H1 (cell line): ENCODE results near the gene CWC15. TPM values are rescaled to one million over a fixed set of nuclear protein-coding genes. Genes with fewer than 3 reads are reported as not detected.

Experiments used
- CEBPB ChIP-seq: IDR thresholded peaks from 2 replicates; pipeline ENCODE4 v1.6.1; 2012; ENCODE audit warnings: low read depth, low read length
- CREB1 ChIP-seq: IDR thresholded peaks from 2 replicates; pipeline ENCODE4 v1.6.1; 2012; ENCODE audit warnings: inconsistent platforms
- EGR1 ChIP-seq: IDR thresholded peaks from 2 replicates; pipeline ENCODE4 v1.6.1; 2011; ENCODE audit warnings: low read depth, low read length, borderline replicate concordance
- EP300 ChIP-seq, 2 experiments: IDR thresholded peaks; 1 replicate in 1 of 2; 2 replicates in 1 of 2; pipeline ENCODE4 v1.6.1; 2011 to 2012; ENCODE audit warnings: low read depth in 2 of 2, low read length in 2 of 2, mild to moderate bottlenecking in 2 of 2, borderline replicate concordance in 1 of 2, inconsistent platforms in 1 of 2, moderate library complexity in 1 of 2
- FOSL1 ChIP-seq: IDR thresholded peaks from 2 replicates; pipeline ENCODE4 v1.6.1; 2011; ENCODE audit warnings: mild to moderate bottlenecking, low read depth, low read length, moderate library complexity; ENCODE audit not compliant: insufficient read depth
- JUND ChIP-seq: IDR thresholded peaks from 2 replicates; pipeline ENCODE4 v1.6.1; 2011; ENCODE audit warnings: mild to moderate bottlenecking, improper control_type of control experiment, low read length
- KDM4A ChIP-seq: IDR thresholded peaks from one replicate; pipeline ENCODE4 v1.7.1; 2012; ENCODE audit warnings: low read depth, mild to moderate bottlenecking, moderate library complexity, low read length, inconsistent platforms; ENCODE audit not compliant: severe bottlenecking
- NANOG ChIP-seq: IDR thresholded peaks from 2 replicates; pipeline ENCODE4 v1.6.1; 2011; ENCODE audit warnings: low read length, low read depth, mild to moderate bottlenecking, inconsistent platforms; ENCODE audit not compliant: insufficient read depth, poor library complexity, severe bottlenecking
- polyA plus RNA-seq, 7 experiments: library from polyadenylated mRNA; depleted of rRNA in 3 of 7; stranded (reverse) in 5 of 7; unstranded in 2 of 7; fragments of >200 nt in 5 of 7; fragments of 200-250 nt in 2 of 7; gene quantifications; 1 replicate in 5 of 7; 2 replicates in 1 of 7; 4 replicates in 1 of 7; pipeline versions ENCODE4 v1.2.1 to v1.2.3, GENCODE V29; 2011 to 2013; ENCODE audit warnings: missing spikeins in 2 of 7, mixed read lengths in 2 of 7
- total RNA-seq: library from RNA; stranded (reverse); fragmentation: NEBNext Ultra II Directional; extraction: Animal tissue kit (Norgen Biotek cat#: 25700); gene quantifications from 2 replicates; pipeline ENCODE4 v1.2.1, GENCODE V29; 2021

The CWC15 gene
- total and polyA plus RNA-seq, 2 of the 8 experiments (the other 6 are each of a cell fraction or from before 2014, with no cell fraction given) = 15.7 to 59.4 TPM

GRCh38 chr11:94941131-94941530 is 32.2 kb downstream of the CWC15 start (continued):
- TF ChIP-seq EP300 (IDR thresholded peaks at IDR 0.05; ENCODE audit: borderline replicate concordance in 1 of 2, low read depth in 2 of 2, low read length in 2 of 2) = no peak
- TF ChIP-seq EGR1 = no peak
- TF ChIP-seq CREB1 = no peak
- TF ChIP-seq KDM4A = no peak
- TF ChIP-seq CEBPB = no peak
- no peak for TF ChIP-seq FOSL1
- no peak for TF ChIP-seq JUND
- TF ChIP-seq NANOG = no peak
- TF ChIP-seq, all 59 proteins: peak for 0
